Loucy (cell line): ENCODE data around the gene CCDC160.

ENCODE experiments used
- H2AFZ ChIP-seq: fragments of 200-600 bp; sonication (generic); 2 replicates; pipeline ENCODE4 v1.6.0; 2016; ENCODE audit warnings: antibody characterized with exemption, mild to moderate bottlenecking, low read length, moderate library complexity
- H3F3A ChIP-seq: fragments of 200-600 bp; 2 replicates; pipeline ENCODE4 v1.6.0; 2016; ENCODE audit warnings: antibody characterized with exemption, low read depth, mild to moderate bottlenecking
- H3K27me3 ChIP-seq: fragments of 200-600 bp; sonication (generic); 2 replicates; pipeline ENCODE4 v1.6.1; 2014; ENCODE audit warnings: low read length, mild to moderate bottlenecking; ENCODE audit not compliant: insufficient read depth, poor library complexity, severe bottlenecking
- H3K36me3 ChIP-seq: fragments of 200-600 bp; sonication (generic); 2 replicates; pipeline ENCODE4 v1.6.1; 2016; ENCODE audit warnings: low read length; ENCODE audit not compliant: insufficient read depth
- H3K4me1 ChIP-seq: fragments of 200-600 bp; sonication (generic); 2 replicates; pipeline ENCODE4 v1.5.1; 2014; ENCODE audit warnings: low read length, mild to moderate bottlenecking; ENCODE audit not compliant: insufficient read depth, poor library complexity, severe bottlenecking
- H3K4me2 ChIP-seq: fragments of 200-600 bp; sonication (generic); 2 replicates; pipeline ENCODE4 v1.6.0; 2014; ENCODE audit warnings: antibody characterized with exemption, low read length, low read depth, mild to moderate bottlenecking; ENCODE audit not compliant: poor library complexity, severe bottlenecking
- H3K4me3 ChIP-seq: fragments of 200-600 bp; sonication (generic); 2 replicates; pipeline ENCODE4 v1.5.1; 2014; ENCODE audit warnings: low read length, mild to moderate bottlenecking, mixed read lengths; ENCODE audit not compliant: poor library complexity, severe bottlenecking
- H3K79me2 ChIP-seq: fragments of 200-600 bp; sonication (generic); 2 replicates; pipeline ENCODE4 v1.6.1; 2014; ENCODE audit warnings: low read length; ENCODE audit not compliant: insufficient read depth
- H3K9ac ChIP-seq: fragments of 200-600 bp; sonication (generic); 2 replicates; pipeline ENCODE4 v1.6.0; 2014; ENCODE audit warnings: mild to moderate bottlenecking, low read depth, low read length, moderate library complexity; ENCODE audit not compliant: poor library complexity, severe bottlenecking
- H3K9me2 ChIP-seq: fragments of 200-600 bp; sonication (generic); replicated peaks from 2 replicates; pipeline ENCODE4 v1.6.1; 2016; ENCODE audit warnings: low read depth, low read length, mixed read lengths
- H3K9me3 ChIP-seq: fragments of 200-600 bp; sonication (generic); 2 replicates; pipeline ENCODE4 v1.6.1; 2014; ENCODE audit warnings: mild to moderate bottlenecking, antibody characterized with exemption, low read length, low read depth; ENCODE audit not compliant: insufficient read depth
- H4K20me1 ChIP-seq: fragments of 200-600 bp; sonication (generic); 2 replicates; pipeline ENCODE4 v1.6.0; 2014; ENCODE audit warnings: antibody characterized with exemption, low read length, mild to moderate bottlenecking; ENCODE audit not compliant: insufficient read depth, poor library complexity, severe bottlenecking
- CTCF ChIP-seq: fragments of 200-600 bp; sonication (generic); conservative IDR thresholded peaks from 2 replicates; pipeline ENCODE4 v1.5.1; 2014; ENCODE audit warnings: mild to moderate bottlenecking, antibody characterized with exemption, low read length
- EZH2phosphoT487 ChIP-seq: fragments of 200-600 bp; IDR thresholded peaks from 2 replicates; pipeline ENCODE4 v1.6.1; 2018; ENCODE audit warnings: antibody characterized with exemption, mild to moderate bottlenecking, moderate library complexity, borderline replicate concordance

Gene CCDC160

GRCh38 chrX:134202561-134202960 is 34.4 kb upstream of the CCDC160 start:
- Histone ChIP-seq H2AFZ (no peak overlapping the region), H4K20me1 (no peaks in the 10 kb centered on the region), H3K9me3 (no peaks in the 10 kb centered on the region), H3K4me1 (no peaks in the 10 kb centered on the region), H3K4me2 (no peak overlapping the region), H3K36me3 (no peaks in the 10 kb centered on the region), H3F3A (no peaks in the 10 kb centered on the region), H3K4me3 (no peak overlapping the region), H3K9me2 (no peaks in the 10 kb centered on the region), H3K79me2 (no peaks in the 10 kb centered on the region), H3K27me3 (no peaks in the 10 kb centered on the region), H3K9ac (no peak overlapping the region)
- TF ChIP-seq EZH2phosphoT487 (no peak), CTCF (no peak)

GRCh38 chrX:134206221-134206620 is 30.8 kb upstream of the CCDC160 start:
- no peak overlapping the region for H3K9ac ChIP-seq
- no peaks in the 10 kb centered on the region for H3K9me3 ChIP-seq
- no peaks in the 10 kb centered on the region for H3K79me2 ChIP-seq
- H3K4me3 ChIP-seq, result no peak overlapping the region
- no peak for TF ChIP-seq EZH2phosphoT487
- no peak for TF ChIP-seq CTCF
- no peak overlapping the region for H3K4me2 ChIP-seq
- H4K20me1 ChIP-seq, result no peaks in the 10 kb centered on the region
- no peaks in the 10 kb centered on the region for H3K9me2 ChIP-seq
- no peaks in the 10 kb centered on the region for H3K4me1 ChIP-seq
- H3K36me3 ChIP-seq, result no peaks in the 10 kb centered on the region
- H2AFZ ChIP-seq, result no peak overlapping the region
- no peaks in the 10 kb centered on the region for H3F3A ChIP-seq
- no peaks in the 10 kb centered on the region for H3K27me3 ChIP-seq

GRCh38 chrX:134210465-134210864 is 26.5 kb upstream of the CCDC160 start:
- no peaks in the 10 kb centered on the region for H3K27me3 ChIP-seq
- no peak overlapping the region for H3K4me2 ChIP-seq
- H3F3A ChIP-seq, result no peaks in the 10 kb centered on the region
- H3K4me1 ChIP-seq, result no peaks in the 10 kb centered on the region
- no peaks in the 10 kb centered on the region for H3K36me3 ChIP-seq
- no peaks in the 10 kb centered on the region for H3K9me3 ChIP-seq
- H4K20me1 ChIP-seq, result no peaks in the 10 kb centered on the region
- no peaks in the 10 kb centered on the region for H3K9me2 ChIP-seq
- H2AFZ ChIP-seq, result no peak overlapping the region
- H3K4me3 ChIP-seq, result no peak overlapping the region
- H3K9ac ChIP-seq, result no peak overlapping the region
- TF ChIP-seq CTCF, result no peak
- no peak for TF ChIP-seq EZH2phosphoT487
- H3K79me2 ChIP-seq, result no peaks in the 10 kb centered on the region
